Thyroid gland (tissue), 4 donors: ENCODE data around the gene PDXP.

Experiments used
- CTCF ChIP-seq, 6 experiments: fragments of 200-600 bp in 3 of 6; fragments of 450-650 bp in 3 of 6; sonication (generic) in 3 of 6; IDR thresholded peaks; one replicate each; pipeline ENCODE4 v1.5.1; 2016 to 2019; ENCODE audit warnings: antibody characterized with exemption in 6 of 6, mild to moderate bottlenecking in 2 of 6, inconsistent platforms in 1 of 6, moderate library complexity in 1 of 6
- POLR2A ChIP-seq, 2 donors: fragments of 450-650 bp; IDR thresholded peaks; one replicate each; pipeline ENCODE4 v1.6.1; 2017; ENCODE audit warnings: antibody characterized with exemption in 2 of 2, mild to moderate bottlenecking in 2 of 2, moderate library complexity in 1 of 2

GRCh38 chr22:37709445-37709765, 50.9 kb downstream of the PDXP start:
- TF ChIP-seq CTCF (IDR thresholded peaks at IDR 0.05) (no peak), POLR2A (IDR thresholded peaks at IDR 0.05) (no peak)
